Measurements from ENCODE around the gene AIP.
"Not testable (repeated sequence)": the region's sequence is repeated elsewhere in the genome, so short reads cannot be mapped to it uniquely, and the experiment has no call there.

Gene AIP

DNA sequence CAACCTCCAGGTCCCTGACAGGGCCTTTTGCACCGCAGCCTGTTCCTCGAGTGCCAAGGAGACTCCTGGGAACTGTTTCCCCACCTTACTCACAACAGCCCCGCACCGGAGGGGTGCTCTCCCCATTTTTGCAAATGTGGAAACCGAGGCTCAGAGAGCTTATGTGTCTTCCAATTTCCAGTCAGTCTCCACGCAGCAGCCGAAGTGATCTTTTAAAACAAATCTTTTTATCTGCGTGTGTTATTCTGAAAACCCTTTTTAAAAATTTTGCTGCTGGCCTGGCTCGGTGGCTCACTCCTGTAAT is 13.4 kb upstream of the AIP start:
- no peak for DNase-seq

DNA sequence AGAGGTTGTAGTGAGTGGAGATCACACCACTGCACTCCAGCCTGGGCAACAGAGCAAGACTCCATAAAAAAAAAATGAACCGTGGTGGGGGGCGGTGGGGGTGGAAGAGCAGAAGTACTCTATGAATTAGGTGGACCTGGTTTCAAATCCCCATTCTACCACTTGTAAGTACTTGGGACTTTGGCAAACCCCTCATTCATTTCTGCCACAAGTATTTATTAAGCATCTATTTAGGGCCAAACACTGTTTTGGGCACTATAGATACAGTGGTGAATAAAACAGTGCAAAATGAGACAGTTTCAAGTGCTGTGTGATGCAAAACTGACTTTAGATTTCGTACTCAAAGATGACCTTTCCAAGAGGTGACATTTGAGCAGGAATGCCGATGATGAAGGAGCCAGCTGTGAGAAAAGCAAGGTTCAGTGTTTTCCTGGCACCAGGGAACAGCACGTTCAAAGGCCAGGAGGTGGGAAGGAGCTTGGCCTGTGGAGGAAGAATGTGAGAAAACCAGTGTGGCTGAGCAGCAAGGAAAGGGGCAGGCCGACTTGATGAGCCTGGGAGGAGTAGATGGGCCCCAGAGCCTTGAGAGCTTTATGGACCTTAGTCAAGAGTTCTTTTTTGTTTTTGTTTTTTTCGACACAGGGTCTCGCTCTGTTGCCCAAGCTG is 12.4 kb upstream of the AIP start:
- no peak for DNase-seq

DNA sequence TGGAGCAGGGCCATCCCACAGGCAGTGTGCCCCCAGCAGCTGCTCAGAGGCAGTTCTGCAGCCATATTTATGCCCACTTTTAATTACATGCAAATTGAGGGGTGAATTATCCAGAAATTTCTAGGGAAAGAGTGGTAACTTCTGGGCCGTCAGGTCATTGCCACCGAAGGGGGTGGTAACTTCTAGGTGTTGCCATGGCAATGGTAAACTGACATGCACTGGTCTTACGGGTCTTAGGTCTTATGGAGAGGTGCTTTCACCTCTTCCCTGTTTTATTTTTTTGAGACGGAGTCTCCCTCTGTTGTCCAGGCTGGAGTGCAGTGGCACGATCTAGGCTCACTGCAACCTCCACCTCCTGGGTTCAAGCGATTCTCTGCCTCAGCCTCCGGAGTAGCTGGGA is 9.9 kb upstream of the AIP start:
- DNase-seq: no peak

DNA sequence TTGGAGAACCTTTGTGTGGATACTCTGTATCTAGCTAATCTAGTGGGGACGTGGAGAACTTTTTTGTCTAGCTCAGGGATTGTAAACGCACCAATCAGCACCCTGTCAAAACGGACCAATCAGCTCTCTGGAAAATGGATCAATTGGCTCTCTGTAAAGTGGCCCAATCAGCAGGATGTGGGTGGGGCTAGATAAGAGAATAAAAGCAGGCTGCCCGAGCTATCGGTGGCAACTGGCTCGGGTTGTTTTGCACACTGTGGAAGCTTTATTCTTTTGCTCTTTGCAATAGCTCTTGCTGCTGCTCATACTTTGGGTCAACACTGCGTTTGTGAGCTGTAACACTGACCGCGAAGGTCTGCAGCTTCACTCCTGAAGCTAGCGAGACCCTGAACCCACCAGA is 6.1 kb upstream of the AIP start:
- not testable (repeated sequence) for DNase-seq

DNA sequence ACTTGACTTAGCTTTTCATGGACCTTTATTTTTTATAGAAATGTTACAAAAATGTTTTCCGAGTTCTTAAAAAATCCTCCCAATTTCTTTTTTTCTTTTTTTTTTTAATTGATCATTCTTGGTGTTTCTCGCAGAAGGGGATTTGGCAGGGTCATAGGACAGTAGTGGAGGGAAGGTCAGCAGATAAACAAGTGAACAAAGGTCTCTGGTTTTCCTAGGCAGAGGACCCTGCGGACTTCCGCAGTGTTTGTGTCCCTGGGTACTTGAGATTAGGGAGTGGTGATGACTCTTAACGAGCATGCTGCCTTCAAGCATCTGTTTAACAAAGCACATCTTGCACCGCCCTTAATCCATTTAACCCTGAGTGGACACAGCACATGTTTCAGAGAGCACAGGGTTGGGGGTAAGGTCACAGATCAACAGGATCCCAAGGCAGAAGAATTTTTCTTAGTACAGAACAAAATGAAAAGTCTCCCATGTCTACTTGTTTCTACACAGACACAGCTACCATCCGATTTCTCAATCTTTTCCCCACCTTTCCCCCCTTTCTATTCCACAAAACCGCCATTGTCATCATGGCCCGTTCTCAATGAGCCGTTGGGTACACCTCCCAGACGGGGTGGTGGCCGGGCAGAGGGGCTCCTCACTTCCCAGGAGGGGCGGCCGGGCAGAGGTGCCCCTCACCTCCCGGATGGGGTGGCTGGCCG is 5.3 kb upstream of the AIP start:
- not testable (repeated sequence) for DNase-seq

DNA sequence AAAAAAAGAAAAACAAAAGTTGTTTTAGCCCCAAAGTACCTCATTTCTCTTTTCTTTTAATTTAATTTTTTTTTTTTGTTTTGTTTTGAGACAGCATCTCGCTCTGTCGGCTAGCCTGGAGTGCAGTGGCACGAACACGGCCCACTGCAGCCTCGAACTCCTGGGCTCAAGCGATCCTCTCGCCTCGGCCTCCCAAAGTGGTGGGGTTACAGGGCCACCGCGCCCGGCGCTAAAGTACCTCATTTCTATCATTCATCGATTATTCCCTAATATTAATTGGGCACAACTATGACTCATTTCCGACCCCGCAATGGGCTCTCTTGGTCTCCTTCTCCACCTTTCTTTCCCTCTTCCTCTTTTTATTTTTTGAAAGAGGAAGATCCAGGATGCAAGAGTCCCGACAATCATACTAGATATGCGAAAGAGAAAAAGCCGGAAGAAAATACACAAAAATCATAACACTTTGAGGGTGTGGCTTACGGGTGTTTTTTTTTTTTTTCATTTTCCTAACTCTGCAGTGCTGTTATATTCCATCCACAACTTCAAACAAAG is 475 bp upstream of the AIP start:
- no peak for DNase-seq

DNA sequence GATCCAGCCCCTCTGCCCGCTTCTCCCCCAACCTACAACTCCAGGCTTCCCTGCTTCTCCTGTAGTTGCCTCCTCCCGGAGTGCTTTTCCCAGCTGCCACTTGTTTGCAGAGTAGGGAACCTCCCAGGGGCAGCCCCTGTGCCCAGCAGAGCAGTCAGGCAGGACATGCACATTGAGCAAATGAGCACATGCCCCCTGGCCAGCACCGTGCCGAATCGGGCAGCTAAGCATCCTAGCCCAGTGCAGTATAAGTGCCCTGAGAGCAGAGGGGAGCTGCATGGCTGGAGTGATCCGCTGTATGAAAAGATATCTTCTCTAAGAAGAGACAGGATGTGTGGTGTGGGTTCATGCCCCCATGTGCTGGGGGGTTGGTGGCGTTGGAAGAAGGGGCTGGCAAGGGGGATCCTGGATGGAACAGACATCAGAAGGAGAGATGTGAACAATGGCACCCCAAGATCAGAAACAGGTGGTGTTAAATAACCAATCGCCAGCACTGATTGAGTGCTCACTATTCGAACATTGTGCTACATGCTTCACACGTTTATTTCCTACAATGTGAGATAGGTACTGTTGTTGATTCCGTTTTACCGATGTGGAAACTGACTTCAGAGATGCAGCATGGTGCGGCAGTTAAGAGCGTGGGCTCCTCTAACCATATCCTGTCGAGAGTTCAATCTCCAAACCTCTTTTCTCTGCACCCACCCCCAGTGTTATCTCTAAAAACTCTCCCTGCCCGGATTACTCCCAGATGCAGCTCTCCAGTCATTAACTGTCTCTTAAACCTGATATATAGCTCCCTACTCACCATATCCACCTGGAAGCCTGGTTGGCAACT is 1.2 kb downstream of the AIP start:
- no peak for DNase-seq

DNA sequence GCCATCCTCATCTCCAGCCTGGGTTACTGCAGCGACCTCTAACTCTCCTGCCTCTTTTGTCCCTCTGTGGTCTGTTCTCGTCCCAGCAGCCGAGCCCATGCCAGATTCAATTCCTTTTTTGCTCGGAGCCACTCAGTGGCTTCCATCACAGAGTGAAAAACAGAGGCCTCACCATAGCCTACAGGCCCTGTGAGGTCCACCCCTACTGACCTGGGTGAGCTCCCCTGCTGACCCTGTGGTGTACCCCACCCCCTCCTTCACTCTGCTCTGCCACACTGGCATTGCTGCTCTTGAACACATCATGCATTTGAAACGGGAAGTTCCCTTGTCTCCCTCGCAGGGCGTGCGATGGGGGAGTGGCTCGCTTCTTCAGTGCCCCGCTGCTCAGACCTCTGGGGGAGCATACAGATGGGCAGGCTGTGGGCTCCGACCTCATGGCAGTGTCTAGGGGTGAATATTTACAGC is 2.1 kb downstream of the AIP start:
- DNase-seq: peak; percentile 50

DNA sequence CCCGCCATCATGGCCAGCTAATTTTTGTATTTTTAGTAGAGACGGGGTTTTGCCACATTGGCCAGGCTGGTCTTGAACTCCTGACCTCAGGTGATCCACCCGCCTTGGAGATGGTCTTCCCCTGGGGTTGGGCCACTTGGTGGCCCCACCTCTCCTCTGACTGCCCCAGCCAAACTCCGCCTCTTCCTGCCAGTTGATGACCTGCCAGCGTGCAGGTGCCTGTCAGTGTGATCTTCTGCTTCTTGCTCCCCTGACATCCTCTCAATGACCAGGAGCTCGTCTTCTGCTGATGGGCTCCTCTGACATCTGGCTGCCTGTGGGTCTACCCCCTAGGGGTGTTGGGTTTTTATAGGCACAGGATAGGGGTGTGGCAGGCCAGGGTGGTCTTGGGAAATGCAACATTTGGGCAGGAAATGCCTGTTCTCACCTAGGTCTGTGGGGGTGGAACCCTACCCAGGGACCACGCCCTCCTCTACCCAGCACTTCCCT is 3.1 kb downstream of the AIP start:
- DNase-seq: peak; percentile 32

DNA sequence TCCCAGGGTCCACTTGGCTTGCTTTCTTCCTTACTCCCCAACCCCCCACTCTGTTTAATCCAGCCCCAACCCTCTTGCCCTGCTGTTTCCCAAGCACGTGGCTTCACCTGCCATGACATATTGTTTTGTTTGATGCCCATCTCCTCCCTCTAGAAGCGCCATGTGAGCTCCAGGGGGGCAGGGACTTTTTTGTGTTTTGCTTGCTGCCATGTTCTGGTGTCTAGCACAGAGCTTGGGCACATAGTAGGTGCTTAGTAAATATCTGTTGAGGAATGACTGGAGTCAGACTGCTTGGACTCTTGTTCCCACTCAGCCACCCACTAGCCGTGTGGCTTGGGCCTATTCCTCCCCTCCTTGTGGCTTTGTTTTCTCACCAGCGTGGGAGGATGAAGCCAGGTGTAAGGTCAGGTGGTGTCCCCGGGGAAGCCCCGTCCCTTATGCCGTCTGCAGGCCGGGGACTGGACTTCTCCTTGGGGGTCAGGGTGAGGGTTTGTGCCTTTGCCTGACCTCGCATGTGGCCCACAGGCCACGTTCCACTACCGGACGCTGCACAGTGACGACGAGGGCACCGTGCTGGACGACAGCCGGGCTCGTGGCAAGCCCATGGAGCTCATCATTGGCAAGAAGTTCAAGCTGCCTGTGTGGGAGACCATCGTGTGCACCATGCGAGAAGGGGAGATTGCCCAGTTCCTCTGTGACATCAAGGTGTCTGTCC is 3.8 kb downstream of the AIP start:
- DNase-seq: no peak

DNA sequence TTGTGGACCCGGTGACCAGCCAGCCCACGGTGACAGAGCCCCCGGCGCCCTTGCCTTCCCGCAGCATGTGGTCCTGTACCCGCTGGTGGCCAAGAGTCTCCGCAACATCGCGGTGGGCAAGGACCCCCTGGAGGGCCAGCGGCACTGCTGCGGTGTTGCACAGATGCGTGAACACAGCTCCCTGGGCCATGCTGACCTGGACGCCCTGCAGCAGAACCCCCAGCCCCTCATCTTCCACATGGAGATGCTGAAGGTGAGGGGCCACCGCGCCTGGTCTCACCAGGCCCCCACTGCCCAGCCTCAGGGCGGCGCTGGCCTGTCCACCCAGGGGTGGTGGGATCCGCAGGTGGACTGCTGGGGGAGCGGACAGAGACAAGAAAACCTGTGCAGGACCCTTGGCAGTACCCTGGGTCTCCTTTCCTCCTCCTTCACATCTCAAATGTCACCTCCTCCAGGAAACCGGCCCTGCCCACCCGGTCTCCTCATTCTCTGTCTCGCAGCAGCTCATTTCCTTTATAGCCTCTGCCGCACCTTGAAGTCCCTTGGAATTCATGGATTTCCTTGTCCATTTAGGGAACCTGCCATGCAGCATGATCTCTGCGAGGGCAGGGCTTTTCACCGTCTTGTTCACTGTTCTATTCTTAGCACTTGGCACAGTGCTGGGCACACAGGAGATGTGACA is 6.5 kb downstream of the AIP start:
- DNase-seq: no peak

DNA sequence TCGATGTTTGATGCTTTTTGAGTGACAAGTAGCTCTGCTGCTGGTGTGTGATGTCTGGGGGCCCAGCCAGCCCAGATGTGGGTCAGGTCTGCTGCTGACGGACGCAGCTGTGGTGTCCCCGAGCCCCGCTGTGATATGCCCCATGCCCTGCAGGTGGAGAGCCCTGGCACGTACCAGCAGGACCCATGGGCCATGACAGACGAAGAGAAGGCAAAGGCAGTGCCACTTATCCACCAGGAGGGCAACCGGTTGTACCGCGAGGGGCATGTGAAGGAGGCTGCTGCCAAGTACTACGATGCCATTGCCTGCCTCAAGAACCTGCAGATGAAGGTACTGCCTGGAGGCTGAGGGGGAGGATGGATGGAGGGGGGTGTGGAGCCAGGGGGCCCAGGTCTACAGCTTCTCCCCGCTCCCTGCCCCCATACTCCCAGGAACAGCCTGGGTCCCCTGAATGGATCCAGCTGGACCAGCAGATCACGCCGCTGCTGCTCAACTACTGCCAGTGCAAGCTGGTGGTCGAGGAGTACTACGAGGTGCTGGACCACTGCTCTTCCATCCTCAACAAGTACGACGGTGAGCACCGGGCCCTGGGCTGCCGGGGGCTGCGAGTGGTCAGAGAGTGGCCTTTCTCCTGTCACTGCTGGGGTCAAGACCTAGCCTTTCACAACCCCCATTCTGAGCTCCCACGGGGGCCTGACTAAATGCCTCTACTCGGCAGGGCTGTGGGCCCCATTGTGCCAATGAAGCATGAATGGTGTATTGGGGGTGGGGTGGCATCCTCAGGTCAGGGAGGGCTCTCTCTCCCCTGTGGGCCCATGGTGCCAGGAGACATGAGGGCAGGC is 7.3 kb downstream of the AIP start:
- no peak for DNase-seq

DNA sequence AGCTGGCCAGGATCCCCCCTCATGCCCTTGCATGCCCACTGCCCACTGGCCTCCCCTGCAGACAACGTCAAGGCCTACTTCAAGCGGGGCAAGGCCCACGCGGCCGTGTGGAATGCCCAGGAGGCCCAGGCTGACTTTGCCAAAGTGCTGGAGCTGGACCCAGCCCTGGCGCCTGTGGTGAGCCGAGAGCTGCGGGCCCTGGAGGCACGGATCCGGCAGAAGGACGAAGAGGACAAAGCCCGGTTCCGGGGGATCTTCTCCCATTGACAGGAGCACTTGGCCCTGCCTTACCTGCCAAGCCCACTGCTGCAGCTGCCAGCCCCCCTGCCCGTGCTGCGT is 7.9 kb downstream of the AIP start:
- DNase-seq: no peak

DNA sequence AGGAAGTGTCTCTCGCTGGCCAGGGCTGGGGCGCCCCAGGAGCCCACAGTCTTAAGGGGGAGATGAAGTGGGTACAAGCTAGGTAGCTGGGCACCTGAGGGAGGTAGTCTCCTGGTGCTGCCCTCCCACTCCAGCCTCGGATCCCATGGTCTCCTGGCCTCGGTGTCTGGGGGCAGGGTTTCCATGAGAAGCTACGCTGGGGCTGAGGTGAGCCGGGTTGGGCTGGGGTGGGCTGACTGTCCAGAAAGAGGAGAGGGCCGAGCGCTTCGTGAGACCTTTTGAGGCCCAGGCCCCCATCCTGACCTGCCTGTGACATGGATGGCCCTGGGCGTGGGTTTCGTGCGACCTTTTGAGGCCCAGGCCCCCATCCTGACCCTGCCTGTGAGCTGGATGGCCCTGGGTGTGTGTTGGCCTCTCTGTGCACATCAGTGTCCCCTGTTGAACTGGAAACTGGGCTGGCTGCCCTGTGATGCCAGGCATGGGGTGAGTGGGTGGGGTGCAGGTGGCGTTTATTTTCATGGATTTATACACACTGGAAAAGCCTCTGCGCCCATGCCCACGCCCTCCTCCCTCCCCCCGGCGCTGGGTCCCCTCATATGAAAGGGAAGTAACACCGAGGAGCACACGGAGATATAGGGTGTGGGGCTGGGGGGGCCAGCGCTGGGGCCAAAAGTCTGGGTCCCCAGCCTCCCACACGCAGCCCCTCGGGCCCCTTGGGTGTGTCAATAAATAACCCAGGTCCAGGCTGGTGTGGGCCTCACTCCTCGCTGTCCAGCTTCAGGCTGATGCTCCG is 8.6 kb downstream of the AIP start:
- DNase-seq: no peak

DNA sequence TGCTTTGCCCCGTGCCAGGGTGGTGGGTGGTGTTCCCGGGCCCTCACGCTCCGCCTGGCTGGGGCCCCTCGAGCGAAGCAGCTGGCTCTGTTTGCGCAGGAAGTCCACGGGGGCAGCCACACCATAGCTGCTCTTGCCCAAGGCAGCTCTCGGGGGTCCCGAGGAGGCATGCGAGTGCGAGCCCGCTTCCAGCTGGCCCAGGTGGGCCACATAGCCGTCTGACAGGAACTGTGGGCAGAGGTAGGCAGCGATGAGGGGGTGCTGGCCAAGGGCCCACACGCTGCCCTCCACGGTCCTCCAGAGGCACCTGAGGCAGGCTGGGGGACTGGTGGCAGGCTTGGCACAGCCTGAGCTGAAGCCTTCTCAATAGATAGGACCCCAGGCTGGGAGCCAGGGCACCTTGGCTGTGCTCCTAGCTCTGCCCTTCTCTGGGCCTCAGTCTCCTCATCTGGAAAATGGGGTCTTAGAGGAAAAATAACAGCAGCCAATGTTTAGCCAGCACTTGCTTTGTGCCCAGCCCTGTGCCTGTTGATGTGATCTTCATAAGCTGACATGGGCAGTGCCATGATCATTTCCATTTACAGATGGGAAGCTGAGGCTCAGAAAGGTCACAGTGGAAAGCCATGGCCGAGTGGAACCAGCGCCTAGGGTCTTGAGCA is 9.4 kb downstream of the AIP start:
- no peak for DNase-seq

DNA sequence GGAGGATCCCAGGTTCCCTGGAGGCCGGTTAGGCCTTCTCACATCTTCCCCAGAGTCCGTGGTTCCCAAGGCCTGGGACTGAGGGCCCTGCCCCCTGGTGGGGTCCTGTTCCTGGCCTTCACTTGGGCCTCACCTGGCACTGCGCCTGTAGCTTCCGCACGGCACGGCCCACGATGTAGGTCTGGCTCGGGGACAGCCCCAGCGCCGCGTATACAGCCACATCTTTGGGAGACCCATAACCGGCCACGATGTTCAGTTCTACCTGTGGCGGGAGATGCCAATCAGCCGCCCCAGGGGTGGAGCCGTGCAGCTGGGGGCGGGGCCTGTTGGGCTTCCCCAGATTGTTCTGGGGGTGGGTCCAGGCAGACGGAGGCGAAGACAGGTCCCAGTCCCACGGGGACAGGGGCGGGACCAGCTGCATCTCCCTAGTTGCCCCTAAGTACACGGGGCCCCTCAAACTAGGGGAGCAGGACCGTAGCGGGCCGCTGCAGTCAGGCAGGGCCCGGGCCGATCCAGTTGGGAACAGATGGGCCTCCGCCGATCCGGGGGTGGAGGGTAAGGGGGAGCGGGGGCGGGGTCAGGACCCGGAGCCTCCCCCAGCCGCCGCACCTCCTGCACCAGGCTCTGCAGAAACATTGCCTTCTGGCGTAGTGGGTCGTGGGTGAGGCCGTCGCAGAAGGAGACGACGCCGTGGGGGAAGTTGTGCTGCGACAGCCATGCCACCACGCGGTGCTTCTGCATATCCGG is 10.1 kb downstream of the AIP start:
- no peak for DNase-seq

DNA sequence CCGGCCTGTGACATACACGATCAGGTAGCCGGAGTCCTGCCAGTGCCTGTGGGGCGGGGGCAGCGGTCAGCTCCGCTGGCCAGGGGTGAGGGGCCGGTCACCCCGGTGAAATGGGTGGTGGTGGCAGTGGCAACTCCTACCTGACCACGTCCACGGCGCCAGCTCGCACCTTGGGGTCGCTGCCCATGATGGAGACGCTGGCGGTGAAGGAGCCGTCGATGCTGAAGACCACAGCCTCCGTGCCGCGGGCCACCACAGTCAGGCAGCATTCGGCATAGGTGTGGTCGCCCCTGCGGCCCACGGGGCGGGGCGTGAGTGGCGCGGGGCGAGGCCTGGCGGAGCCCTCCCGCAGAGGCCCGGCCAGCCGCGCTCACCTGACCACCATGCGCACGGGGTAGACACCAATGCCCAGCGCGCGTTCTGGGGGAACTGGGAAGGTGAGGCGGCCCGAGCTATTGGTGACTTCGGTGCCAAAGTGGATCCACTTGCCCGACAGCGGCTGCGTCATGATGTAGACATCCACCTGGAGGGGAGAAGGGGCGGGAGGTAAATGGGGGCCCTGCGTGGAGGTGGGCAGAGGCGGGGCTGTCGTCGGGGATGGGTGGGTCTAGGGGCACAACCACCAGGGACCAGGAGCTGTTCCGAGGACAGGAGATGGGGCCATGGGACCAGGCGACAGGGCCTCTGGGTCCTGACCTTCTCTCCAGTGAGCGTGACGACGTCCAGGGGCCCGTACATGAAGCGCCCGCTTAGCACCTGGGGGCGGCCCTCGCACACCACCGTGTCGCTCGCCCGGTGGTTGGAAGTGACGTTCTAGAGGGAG is 10.9 kb downstream of the AIP start:
- no peak for DNase-seq

Data from activated CD4-positive, alpha-beta T cell treated with anti-CD3 and anti-CD28 coated beads, Interleukin-2, amount 50 U/mL, for 1 hour (primary cell).